H9 (cell line): Measurements from ENCODE around the gene NFKB1. TPM values are rescaled to one million over a fixed set of nuclear protein-coding genes. Genes with fewer than 3 reads are reported as not detected.

ENCODE experiments used
- DNase-seq: peaks from one replicate; pipeline ENCODE4 v3.0.0-alpha.2; 2017
- H2AFZ ChIP-seq: one replicate; pipeline ENCODE4 v1.6.1; 2013; ENCODE audit warnings: mild to moderate bottlenecking, low read length, control low read depth, moderate library complexity
- H2AK5ac ChIP-seq: 2 replicates; pipeline ENCODE4 v1.6.1; 2013; ENCODE audit warnings: low read length, control low read depth, mixed read lengths; ENCODE audit not compliant: insufficient read length
- H2BK120ac ChIP-seq: one replicate; pipeline ENCODE4 v1.6.1; 2013; ENCODE audit warnings: low read depth, mild to moderate bottlenecking, low read length, control low read depth, inconsistent platforms; ENCODE audit not compliant: poor library complexity, severe bottlenecking
- H2BK12ac ChIP-seq: 2 replicates; pipeline ENCODE4 v1.6.1; 2013; ENCODE audit warnings: low read length, control low read depth, mixed read lengths, low read depth; ENCODE audit not compliant: insufficient read length
- H2BK15ac ChIP-seq: 2 replicates; pipeline ENCODE4 v1.6.1; 2013; ENCODE audit warnings: low read depth, low read length, control low read depth
- H2BK20ac ChIP-seq: one replicate; pipeline ENCODE4 v1.6.1; 2013; ENCODE audit warnings: low read depth, mild to moderate bottlenecking, low read length, control low read depth, inconsistent platforms; ENCODE audit not compliant: poor library complexity, severe bottlenecking
- H2BK5ac ChIP-seq: 2 replicates; pipeline ENCODE4 v1.6.1; 2013; ENCODE audit warnings: low read length, control low read depth, mixed read lengths; ENCODE audit not compliant: insufficient read length
- H3K14ac ChIP-seq: 2 replicates; pipeline ENCODE4 v1.6.1; 2013; ENCODE audit warnings: low read length, control low read depth; ENCODE audit not compliant: insufficient read depth
- H3K18ac ChIP-seq: 2 replicates; pipeline ENCODE4 v1.6.1; 2013; ENCODE audit warnings: low read depth, mild to moderate bottlenecking, mixed read lengths, low read length, control low read depth; ENCODE audit not compliant: insufficient read length
- H3K23ac ChIP-seq: 2 replicates; pipeline ENCODE4 v1.6.1; 2013; ENCODE audit warnings: low read length, control low read depth, mixed read lengths, low read depth; ENCODE audit not compliant: insufficient read length
- H3K23me2 ChIP-seq: 2 replicates; pipeline ENCODE4 v1.6.1; 2013; ENCODE audit warnings: low read depth, mild to moderate bottlenecking, mixed read lengths, low read length, control low read depth; ENCODE audit not compliant: insufficient read length, poor library complexity, severe bottlenecking
- H3K27ac ChIP-seq: 2 replicates; pipeline ENCODE4 v1.5.1; 2013; ENCODE audit warnings: low read length, control low read depth, mixed read lengths, low read depth; ENCODE audit not compliant: insufficient read length
- H3K27me3 ChIP-seq: 2 replicates; pipeline ENCODE4 v1.6.1; 2013; ENCODE audit warnings: low read length, control low read depth, inconsistent platforms; ENCODE audit not compliant: insufficient read depth
- H3K4ac ChIP-seq: 2 replicates; pipeline ENCODE4 v1.6.1; 2013; ENCODE audit warnings: low read depth, mild to moderate bottlenecking, control low read depth, inconsistent platforms, low read length, moderate library complexity
- H3K4me1 ChIP-seq: 2 replicates; pipeline ENCODE4 v1.6.1; 2013; ENCODE audit warnings: low read length, control low read depth, inconsistent platforms; ENCODE audit not compliant: insufficient read depth
- H3K4me2 ChIP-seq: 2 replicates; pipeline ENCODE4 v1.6.1; 2013; ENCODE audit warnings: low read length, control low read depth, mixed read lengths; ENCODE audit not compliant: insufficient read length, insufficient read depth
- H3K56ac ChIP-seq: 2 replicates; pipeline ENCODE4 v1.6.1; 2013; ENCODE audit warnings: low read depth, mild to moderate bottlenecking, mixed read lengths, low read length, control low read depth; ENCODE audit not compliant: insufficient read length
- H3K79me1 ChIP-seq: 2 replicates; pipeline ENCODE4 v1.6.1; 2013; ENCODE audit warnings: low read depth, mild to moderate bottlenecking, moderate library complexity, low read length, control low read depth, inconsistent platforms; ENCODE audit not compliant: insufficient read depth, poor library complexity, severe bottlenecking
- H3K79me2 ChIP-seq: 2 replicates; pipeline ENCODE4 v1.6.1; 2013; ENCODE audit warnings: low read length, control low read depth, inconsistent platforms; ENCODE audit not compliant: insufficient read depth
- H3K9ac ChIP-seq: 2 replicates; pipeline ENCODE4 v1.6.1; 2013; ENCODE audit warnings: low read length, control low read depth, mixed read lengths; ENCODE audit not compliant: insufficient read length; ENCODE audit errors: extremely low read depth
- H3K9me3 ChIP-seq: one replicate; pipeline ENCODE4 v1.6.1; 2013; ENCODE audit warnings: low read depth, low read length, inconsistent platforms; ENCODE audit not compliant: control insufficient read depth
- H3T11ph ChIP-seq: one replicate; pipeline ENCODE4 v1.6.1; 2013; ENCODE audit warnings: mild to moderate bottlenecking, low read length, control low read depth, inconsistent platforms
- H4K20me1 ChIP-seq: one replicate; pipeline ENCODE4 v1.6.1; 2013; ENCODE audit not compliant: control insufficient read depth, insufficient read length, insufficient read depth
- H4K5ac ChIP-seq: 2 replicates; pipeline ENCODE4 v1.6.1; 2013; ENCODE audit warnings: low read depth, mild to moderate bottlenecking, mixed read lengths, low read length, control low read depth; ENCODE audit not compliant: insufficient read length
- H4K8ac ChIP-seq: replicated peaks from 2 replicates; pipeline ENCODE4 v1.6.1; 2013; ENCODE audit warnings: low read length, control low read depth, mixed read lengths, low read depth; ENCODE audit not compliant: insufficient read length
- H4K91ac ChIP-seq: 2 replicates; pipeline ENCODE4 v1.6.1; 2013; ENCODE audit warnings: low read depth, mild to moderate bottlenecking, moderate library complexity, mixed read lengths, low read length, control low read depth; ENCODE audit not compliant: insufficient read length
- H3K27ac Mint-ChIP-seq, 3 experiments: 2 replicates in 2 of 3; 3 replicates in 1 of 3; pipeline ENCODE4 v1.8.0; 2020 to 2021; ENCODE audit warnings: mixed read lengths in 3 of 3, mild to moderate bottlenecking in 1 of 3, moderate library complexity in 1 of 3
- H3K27me3 Mint-ChIP-seq: 2 replicates; pipeline ENCODE4 v1.8.0; 2021; ENCODE audit warnings: low read depth, mild to moderate bottlenecking, moderate library complexity, mixed read lengths
- H3K36me3 Mint-ChIP-seq, 3 experiments: 2 replicates in 2 of 3; 3 replicates in 1 of 3; pipeline ENCODE4 v1.8.0; 2020 to 2021; ENCODE audit warnings: low read depth in 3 of 3, mixed read lengths in 3 of 3; ENCODE audit not compliant: insufficient read depth in 1 of 3
- H3K4me1 Mint-ChIP-seq, 2 experiments: 2 replicates each; pipeline ENCODE4 v1.8.0; 2020; ENCODE audit warnings: mixed read lengths in 2 of 2
- H3K4me3 Mint-ChIP-seq, 2 experiments: 2 replicates in 1 of 2; 3 replicates in 1 of 2; pipeline ENCODE4 v1.8.0; 2020 to 2021; ENCODE audit warnings: mild to moderate bottlenecking in 2 of 2, mixed read lengths in 2 of 2, moderate library complexity in 1 of 2
- H3K9me3 Mint-ChIP-seq, 2 experiments: 2 replicates in 1 of 2; 3 replicates in 1 of 2; pipeline ENCODE4 v1.8.0; 2020; ENCODE audit warnings: mild to moderate bottlenecking in 2 of 2, mixed read lengths in 2 of 2, moderate library complexity in 1 of 2
- CTCF ChIP-seq: fragments of 200-600 bp; sonication (generic); conservative IDR thresholded peaks from 3 replicates; pipeline ENCODE4 v1.8.0; 2021; ENCODE audit warnings: antibody characterized with exemption, mild to moderate bottlenecking
- WGBS: extraction: QIAGEN DNeasy Blood & Tissue Kit; methylation state at CpG from one replicate; pipeline ENCODE4 v1.1.7; 2013; ENCODE audit warnings: missing lambda C conversion rate, low lambda C conversion rate, mixed read lengths; ENCODE audit not compliant: insufficient read length; ENCODE audit errors: extremely low coverage; 5-methylcytosine and 5-hydroxymethylcytosine counted together
- total RNA-seq: library from RNA; stranded (reverse); gene quantifications from 2 replicates; pipeline ENCODE4 v1.2.1, GENCODE V29; 2021

Gene NFKB1
- total RNA-seq, 1 experiment from 2014 or later: 5.7 TPM

- H3K9me3 Mint-ChIP-seq: no peaks in the 10 kb centered on the region; a peak in 1 of 5 replicates
These were observed 835 bp upstream of the NFKB1 start for GRCh38 chr4:102500352-102500695.

More at GRCh38 chr4:102500352-102500695, 835 bp upstream of the NFKB1 start:
- no peak overlapping the region for H2AFZ ChIP-seq
- peak overlapping the region; percentile 82 for H3K4me2 ChIP-seq
- H4K20me1 ChIP-seq: no peaks in the 10 kb centered on the region
- no peak overlapping the region for H3K27ac Mint-ChIP-seq
- peaks cover 13% of the 10 kb centered on the region for H3K27me3 Mint-ChIP-seq
- no CpG with 5 or more reads among the region's 3 CpGs for WGBS
- H4K5ac ChIP-seq: no peak overlapping the region
- no peak overlapping the region for H2AK5ac ChIP-seq
- H3K4me1 Mint-ChIP-seq: peaks cover 13% of the 10 kb centered on the region in 2 experiments
- H3K56ac ChIP-seq: no peak overlapping the region
- no peak overlapping the region for H3T11ph ChIP-seq
- H2BK20ac ChIP-seq: no peak overlapping the region
- H3K79me2 ChIP-seq: no peaks in the 10 kb centered on the region
- no peaks in the 10 kb centered on the region; the same call in 1 of the 2 replicates for H3K27me3 ChIP-seq
- no peak overlapping the region for H2BK5ac ChIP-seq
- H3K23me2 ChIP-seq: peaks cover 5% of the 10 kb centered on the region
- H2BK12ac ChIP-seq: no peak overlapping the region
- H3K27ac ChIP-seq: no peak overlapping the region
- no peak overlapping the region for H4K8ac ChIP-seq
- H2BK15ac ChIP-seq: no peak overlapping the region
- DNase-seq: no peak
- H3K18ac ChIP-seq: no peak overlapping the region
- no peaks in the 10 kb centered on the region for H3K79me1 ChIP-seq
- no peak overlapping the region for H3K14ac ChIP-seq
- H3K4me1 ChIP-seq: 0 out of 2 replicates have a peak, but pooled peaks cover 3% of the 10 kb centered on the region
- H3K9ac ChIP-seq: no peak overlapping the region
- no peaks in the 10 kb centered on the region for H3K36me3 Mint-ChIP-seq
- TF ChIP-seq CTCF: no peak
- H3K4ac ChIP-seq: no peak overlapping the region
- no peaks in the 10 kb centered on the region for H3K9me3 ChIP-seq
- H4K91ac ChIP-seq: no peak overlapping the region
- H3K4me3 Mint-ChIP-seq: peak overlapping the region; percentile 53 to 73
- H3K23ac ChIP-seq: no peak overlapping the region
- H2BK120ac ChIP-seq: no peak overlapping the region
